GM21447 (cell line): ENCODE measurements around the gene ANGPTL2.

ENCODE experiments used
- ATAC-seq: cut with Tn5 transposase; IDR thresholded peaks from one replicate; pipeline ENCODE4 v1.9.1; 2021; ENCODE audit not compliant: unreplicated experiment

The ANGPTL2 gene

GRCh38 chr9:127097683-127098082, 24.8 kb downstream of the ANGPTL2 start:
- no peak for ATAC-seq

DNA sequence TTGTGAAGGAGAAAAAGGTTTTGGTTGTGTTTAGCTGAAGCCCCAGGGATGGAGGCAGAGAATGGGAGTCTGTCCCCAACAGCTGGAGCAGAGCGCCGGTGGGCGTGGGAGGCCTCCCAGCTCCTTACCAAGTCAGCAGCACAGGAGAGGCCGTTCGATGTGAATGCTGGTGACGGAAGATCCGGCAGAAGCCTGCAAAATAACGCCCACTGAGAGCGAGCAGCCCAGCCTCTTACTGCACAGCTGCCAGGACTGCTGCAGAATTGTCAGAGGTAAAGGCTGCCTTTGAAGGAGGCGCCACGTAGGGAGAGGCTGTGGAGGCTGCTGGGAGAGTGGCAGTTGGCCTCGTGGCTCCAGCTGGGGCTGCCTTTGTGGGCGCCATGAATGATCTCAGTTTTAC, 26.2 kb downstream of the ANGPTL2 start:
- no peak for ATAC-seq

DNA sequence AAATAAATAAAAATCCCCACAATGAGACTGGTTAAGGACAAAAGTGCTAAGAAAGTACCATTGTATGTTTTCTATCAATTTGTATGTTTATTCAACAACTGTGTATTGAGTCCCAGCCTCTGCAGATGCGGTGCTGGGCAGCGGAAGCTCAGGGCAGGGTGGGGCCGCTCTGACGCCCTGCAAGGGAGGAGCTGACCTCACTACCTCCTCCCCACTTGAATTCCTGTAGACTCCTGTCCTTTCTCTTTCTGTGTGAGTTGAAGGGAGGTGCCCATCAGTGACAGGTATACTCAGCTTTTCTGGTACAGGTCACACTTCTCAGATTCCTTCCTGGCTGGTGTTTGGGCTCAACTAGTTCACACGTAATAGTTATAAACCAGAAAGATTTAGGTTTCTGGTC, 27.0 kb downstream of the ANGPTL2 start:
- no peak for ATAC-seq

- no peak for ATAC-seq
Observed at GRCh38 chr9:127093319-127094020, 29.0 kb downstream of the ANGPTL2 start.

- no peak for ATAC-seq
Observed at GRCh38 chr9:127092041-127092608, 30.3 kb downstream of the ANGPTL2 start.

GRCh38 chr9:127091526-127091925, 30.9 kb downstream of the ANGPTL2 start:
- ATAC-seq = no peak

DNA sequence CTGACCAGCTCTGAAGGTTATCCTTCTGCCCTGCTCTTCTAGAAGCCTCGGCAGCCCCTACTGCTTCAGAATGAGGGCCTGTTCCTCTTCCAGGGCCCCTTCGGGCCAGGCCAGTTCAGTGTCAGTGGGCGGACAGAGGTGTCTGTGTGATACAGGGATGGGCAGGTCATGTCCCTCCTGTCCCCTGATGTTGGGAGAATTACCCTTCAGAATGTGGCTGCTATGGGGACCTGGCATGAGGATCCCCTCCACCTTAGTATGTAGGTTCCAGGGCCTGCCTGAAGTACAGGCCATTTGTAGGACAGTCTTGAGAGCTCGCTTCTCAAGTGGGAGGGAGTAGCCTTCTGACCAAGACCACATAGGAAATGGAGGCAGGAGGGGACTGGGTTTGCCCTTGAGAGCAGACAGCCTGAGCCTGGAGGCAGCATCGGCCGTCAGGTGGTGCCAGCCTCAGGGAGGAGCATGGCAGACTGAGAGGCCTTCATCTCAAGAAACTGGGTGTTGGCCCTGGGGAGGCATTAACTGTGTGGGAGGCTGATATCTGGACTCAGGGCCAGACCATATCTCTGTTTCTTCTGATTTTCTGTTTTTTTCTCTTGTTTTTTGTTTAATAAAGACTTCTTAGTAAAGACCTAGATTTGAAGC, 32.0 kb downstream of the ANGPTL2 start:
- no peak for ATAC-seq

GRCh38 chr9:127089631-127090081, 32.8 kb downstream of the ANGPTL2 start:
- ATAC-seq = no peak

GRCh38 chr9:127088724-127089615, 33.5 kb downstream of the ANGPTL2 start:
- no peak for ATAC-seq

GRCh38 chr9:127087836-127088235, 34.6 kb downstream of the ANGPTL2 start:
- ATAC-seq = no peak

GRCh38 chr9:127087411-127087810, 35.0 kb downstream of the ANGPTL2 start:
- ATAC-seq = no peak

- no peak for ATAC-seq
Observed at GRCh38 chr9:127086771-127087170, 35.7 kb downstream of the ANGPTL2 start.

DNA sequence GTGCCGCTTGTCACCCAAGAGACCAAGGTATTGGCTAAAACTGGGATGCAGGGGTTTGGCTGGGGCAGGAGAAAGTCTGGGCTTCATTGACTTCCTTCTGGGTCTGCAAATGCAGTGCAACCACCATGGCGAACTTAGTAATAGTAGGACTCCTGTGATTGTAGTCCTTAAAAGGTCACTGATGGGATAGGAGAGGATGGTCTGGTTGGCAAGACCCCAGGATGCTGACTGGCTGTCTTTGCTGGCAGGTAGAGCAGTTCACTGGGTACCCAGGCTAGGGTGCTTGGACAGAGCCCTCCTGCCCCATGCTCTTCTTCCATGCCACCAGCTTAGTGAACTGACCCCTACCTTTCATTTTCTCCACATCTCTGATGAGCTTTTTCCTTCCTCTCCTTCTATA, 37.2 kb downstream of the ANGPTL2 start:
- ATAC-seq = no peak

DNA sequence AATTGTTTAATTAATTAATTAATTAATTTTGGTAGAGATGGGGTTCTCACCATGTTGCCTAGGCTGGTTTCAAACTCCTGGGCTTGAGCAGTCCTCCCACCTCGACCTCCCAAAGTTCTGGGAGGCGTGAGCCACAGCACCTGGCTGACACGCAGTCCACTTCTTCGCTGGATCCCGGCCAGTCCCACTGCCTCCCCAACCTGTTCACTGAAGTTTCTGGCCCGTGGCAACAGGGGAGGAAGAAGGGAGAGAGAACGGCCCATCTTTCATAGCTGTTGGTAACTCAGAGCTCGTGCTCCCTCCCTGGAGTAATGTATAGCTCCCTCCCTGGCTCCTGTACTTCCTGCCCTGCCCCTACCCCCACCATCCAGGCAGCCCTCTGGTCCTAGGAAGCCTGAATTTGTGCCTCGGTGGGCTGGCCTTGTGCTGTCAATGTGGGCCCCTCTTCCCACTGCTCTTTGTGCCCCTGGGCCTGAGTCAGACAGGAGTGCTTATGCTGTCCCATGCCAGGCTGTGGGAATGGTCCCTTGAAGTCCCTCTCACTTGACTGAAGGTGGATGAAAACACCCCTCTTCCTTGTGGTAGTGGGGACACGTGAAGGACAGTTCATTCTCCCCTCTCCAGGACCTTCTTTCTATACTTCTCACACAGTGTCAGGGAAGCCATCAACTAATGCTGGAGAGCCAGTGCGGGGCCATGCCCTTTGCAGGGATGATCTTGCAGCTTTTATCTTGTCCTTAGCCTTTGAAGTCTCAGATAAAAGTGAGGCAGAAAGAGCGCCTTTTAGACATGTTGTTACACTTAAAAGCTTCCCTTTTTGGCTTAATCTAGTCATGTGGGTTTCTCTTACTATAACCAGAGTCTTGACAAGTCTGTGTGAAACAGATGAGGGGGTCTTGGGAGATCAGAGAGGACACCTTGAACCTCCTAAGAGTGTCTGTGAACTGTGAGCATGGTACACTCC, 38.1 kb downstream of the ANGPTL2 start:
- ATAC-seq = no peak

GRCh38 chr9:127083138-127083980, 39.1 kb downstream of the ANGPTL2 start:
- no peak for ATAC-seq

GRCh38 chr9:127081250-127082185, 40.9 kb downstream of the ANGPTL2 start:
- no peak for ATAC-seq

GRCh38 chr9:127079446-127080140, 42.8 kb downstream of the ANGPTL2 start:
- no peak for ATAC-seq

DNA sequence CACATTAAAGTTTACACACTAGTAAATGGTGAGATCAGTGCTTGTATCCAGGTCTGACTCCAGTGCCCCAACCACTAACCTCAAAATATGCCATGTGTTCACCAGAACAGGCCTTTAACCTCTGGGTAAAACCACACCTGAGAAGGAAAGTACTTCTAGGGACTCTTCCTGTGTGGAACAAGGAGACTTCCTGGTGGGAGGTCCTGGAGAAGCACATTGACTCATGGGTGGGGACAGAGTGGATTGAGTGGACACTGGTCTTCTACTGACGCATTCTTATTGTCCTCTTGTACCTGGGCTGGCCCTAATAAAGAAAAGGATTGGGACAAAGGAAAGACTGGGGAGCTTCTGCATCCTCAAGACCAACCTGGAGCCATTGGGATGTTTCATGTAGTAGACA, 43.4 kb downstream of the ANGPTL2 start:
- no peak for ATAC-seq
